22Rv1 (cell line): ENCODE data around the gene KRT2.

Experiments used
- CTCF ChIP-seq: fragments of 450-650 bp; IDR thresholded peaks from 2 replicates; pipeline ENCODE4 v1.5.1; 2017; ENCODE audit warnings: mild to moderate bottlenecking
- ZFX ChIP-seq: fragments of 450-650 bp; IDR thresholded peaks from 2 replicates; pipeline ENCODE4 v1.6.1; 2017; ENCODE audit warnings: antibody characterized with exemption, borderline replicate concordance

- no peak for TF ChIP-seq CTCF
- no peak for TF ChIP-seq ZFX
Measured at GRCh38 chr12:52636189-52636588, 15.8 kb downstream of the KRT2 start.
